ENCODE data around the gene VSNL1. TPM values are rescaled to one million over a fixed set of nuclear protein-coding genes. Genes with fewer than 3 reads are reported as not detected.

VSNL1 gene
- polyA plus RNA-seq, 1 experiment = 0.86 TPM

GRCh38 chr2:17584689-17585088, 44.2 kb downstream of the VSNL1 start:
- no peak overlapping the region for H3K27ac ChIP-seq (ENCODE audit: low read depth, low read length)
- no peak for TF ChIP-seq CTCF (IDR thresholded peaks at IDR 0.05; ENCODE audit: low read depth, low read length)
- no peak overlapping the region for H3K4me3 ChIP-seq (ENCODE audit: low read depth, low read length)
- no peak for DNase-seq (ENCODE audit: low read depth, low spot score)
- ChIA-PET POLR2A (no interaction called here), CTCF (interaction anchor here (0.6 kb wide), 1 partner anchor 559 kb away, joined by 5 read pairs; no protein-coding TSS in a partner anchor)
- no peaks in the 10 kb centered on the region for H3K27me3 ChIP-seq (ENCODE audit: control insufficient read depth, insufficient read depth, low read length)
- no peaks in the 10 kb centered on the region for H3K9me3 ChIP-seq (ENCODE audit: control insufficient read depth, insufficient read depth, low read length)

GRCh38 chr2:17587469-17587868, 47.0 kb downstream of the VSNL1 start:
- H3K27ac ChIP-seq (ENCODE audit: low read depth, low read length) = no peak overlapping the region
- POLR2A ChIA-PET = no interaction called here
- no peak for TF ChIP-seq CTCF (IDR thresholded peaks at IDR 0.05; ENCODE audit: low read depth, low read length)
- H3K4me3 ChIP-seq (ENCODE audit: low read depth, low read length) = no peak overlapping the region
- H3K27me3 ChIP-seq (ENCODE audit: control insufficient read depth, insufficient read depth, low read length) = no peaks in the 10 kb centered on the region
- no peak for DNase-seq (ENCODE audit: low read depth, low spot score)
- no peaks in the 10 kb centered on the region for H3K9me3 ChIP-seq (ENCODE audit: control insufficient read depth, insufficient read depth, low read length)
- CTCF ChIA-PET = no interaction called here

- Histone ChIP-seq H3K27me3 (ENCODE audit: control insufficient read depth, insufficient read depth, low read length) (no peaks in the 10 kb centered on the region), H3K27ac (ENCODE audit: low read depth, low read length) (no peak overlapping the region), H3K9me3 (ENCODE audit: control insufficient read depth, insufficient read depth, low read length) (no peaks in the 10 kb centered on the region), H3K4me3 (ENCODE audit: low read depth, low read length) (no peak overlapping the region)
- ChIA-PET CTCF (no interaction called here), POLR2A (no interaction called here)
- TF ChIP-seq CTCF (IDR thresholded peaks at IDR 0.05; ENCODE audit: low read depth, low read length) = no peak
- DNase-seq (ENCODE audit: low read depth, low spot score) = no peak
Measured at GRCh38 chr2:17588031-17588430, 47.5 kb downstream of the VSNL1 start.

- POLR2A ChIA-PET = no interaction called here
- DNase-seq (ENCODE audit: low read depth, low spot score) = no peak
- CTCF ChIA-PET = interaction anchor here (0.8 kb wide), 1 partner anchor 118 kb away, joined by 4 read pairs; no protein-coding TSS in a partner anchor
Measured at GRCh38 chr2:17589406-17590035, 49.0 kb downstream of the VSNL1 start.

More at GRCh38 chr2:17589406-17590035, 49.0 kb downstream of the VSNL1 start:
- no peaks in the 10 kb centered on the region for H3K27me3 ChIP-seq (ENCODE audit: control insufficient read depth, insufficient read depth, low read length)
- H3K27ac ChIP-seq (ENCODE audit: low read depth, low read length) = no peak overlapping the region
- no peak overlapping the region for H3K4me3 ChIP-seq (ENCODE audit: low read depth, low read length)
- no peaks in the 10 kb centered on the region for H3K9me3 ChIP-seq (ENCODE audit: control insufficient read depth, insufficient read depth, low read length)
- no peak for TF ChIP-seq CTCF (IDR thresholded peaks at IDR 0.05; ENCODE audit: low read depth, low read length)

Measured in AG04450 (cell line).